ENCODE data around the gene WDR1. TPM values are rescaled to one million over a fixed set of nuclear protein-coding genes. Genes with fewer than 3 reads are reported as not detected.
"Not testable (repeated sequence)": the region's sequence is repeated elsewhere in the genome, so short reads cannot be mapped to it uniquely, and the experiment has no call there.

The WDR1 gene
- total and polyA plus RNA-seq, 4 donors: 159 to 593 (median 273) TPM

GRCh38 chr4:10127531-10127930 lies 10.9 kb upstream of the WDR1 start:
- 87 to 89% methylated on average over 7 of the region's 7 CpGs for WGBS, 2 donors
- ATAC-seq (ENCODE audit: low FRiP score); intact Hi-C loops (cut with DNase I); H3K36me3 ChIP-seq (ENCODE audit: control insufficient read depth in 1 of 2, insufficient read depth in 2 of 2, low read length in 1 of 2); H3K27ac ChIP-seq (ENCODE audit: low read depth in 1 of 2, low read length in 2 of 2); DNase-seq; H3K9me3 ChIP-seq (ENCODE audit: control insufficient read depth, low read length); H3K27me3 ChIP-seq (ENCODE audit: control insufficient read depth in 1 of 2, insufficient read depth in 2 of 2, low read length in 1 of 2); H3K4me3 ChIP-seq (ENCODE audit: low read length in 2 of 2); H3K4me1 ChIP-seq (ENCODE audit: control insufficient read depth in 1 of 2, insufficient read depth in 2 of 2, low read length in 2 of 2): not testable (repeated sequence)

GRCh38 chr4:10124167-10124930 lies 7.8 kb upstream of the WDR1 start:
- Histone ChIP-seq H3K9me3 (ENCODE audit: control insufficient read depth, low read length) (no peaks in the 10 kb centered on the region), H3K27ac (ENCODE audit: low read depth in 1 of 2, low read length in 2 of 2) (no peak overlapping the region), H3K27me3 (ENCODE audit: control insufficient read depth in 1 of 2, insufficient read depth in 2 of 2, low read length in 1 of 2) (no peaks in the 10 kb centered on the region), H3K36me3 (ENCODE audit: control insufficient read depth in 1 of 2, insufficient read depth in 2 of 2, low read length in 1 of 2) (no peaks in the 10 kb centered on the region), H3K4me3 (ENCODE audit: low read length in 2 of 2) (no peak overlapping the region), H3K4me1 (ENCODE audit: control insufficient read depth in 1 of 2, insufficient read depth in 2 of 2, low read length in 2 of 2) (no peaks in the 10 kb centered on the region)
- intact Hi-C loops (cut with DNase I): no loop called here
- DNase-seq: no peak
- ATAC-seq (ENCODE audit: low FRiP score): peak; percentile 12
- WGBS, 2 donors: 88 to 90% methylated on average over 13 of the region's 13 CpGs

GRCh38 chr4:10123227-10124101 lies 6.9 kb upstream of the WDR1 start:
- DNase-seq (no peak), ATAC-seq (ENCODE audit: low FRiP score) (no peak)
- intact Hi-C loops (cut with DNase I): no loop called here
- no peaks in the 10 kb centered on the region for H3K9me3 ChIP-seq (ENCODE audit: control insufficient read depth, low read length)
- H3K4me1 ChIP-seq (ENCODE audit: control insufficient read depth in 1 of 2, insufficient read depth in 2 of 2, low read length in 2 of 2): no peaks in the 10 kb centered on the region
- H3K36me3 ChIP-seq (ENCODE audit: control insufficient read depth in 1 of 2, insufficient read depth in 2 of 2, low read length in 1 of 2): no peaks in the 10 kb centered on the region
- WGBS, 2 donors: 62 to 63% methylated on average over 12 of the region's 12 CpGs
- H3K27me3 ChIP-seq (ENCODE audit: control insufficient read depth in 1 of 2, insufficient read depth in 2 of 2, low read length in 1 of 2): no peaks in the 10 kb centered on the region
- no peak overlapping the region for H3K27ac ChIP-seq (ENCODE audit: low read depth in 1 of 2, low read length in 2 of 2)
- H3K4me3 ChIP-seq (ENCODE audit: low read length in 2 of 2): no peak overlapping the region

- Histone ChIP-seq H3K9me3 (ENCODE audit: control insufficient read depth, low read length) (no peaks in the 10 kb centered on the region), H3K27ac (ENCODE audit: low read depth in 1 of 2, low read length in 2 of 2) (no peak overlapping the region), H3K36me3 (ENCODE audit: control insufficient read depth in 1 of 2, insufficient read depth in 2 of 2, low read length in 1 of 2) (no peaks in the 10 kb centered on the region), H3K27me3 (ENCODE audit: control insufficient read depth in 1 of 2, insufficient read depth in 2 of 2, low read length in 1 of 2) (no peaks in the 10 kb centered on the region), H3K4me1 (ENCODE audit: control insufficient read depth in 1 of 2, insufficient read depth in 2 of 2, low read length in 2 of 2) (peaks cover 0 to 1% of the 10 kb centered on the region in 2 donors), H3K4me3 (ENCODE audit: low read length in 2 of 2) (no peak overlapping the region)
- no peak for DNase-seq
- no peak for ATAC-seq (ENCODE audit: low FRiP score)
- intact Hi-C loops (cut with DNase I): no loop called here
- 91 to 94% methylated on average over 12 of the region's 12 CpGs for WGBS, 2 donors
Observed at GRCh38 chr4:10122236-10122932, 5.8 kb upstream of the WDR1 start.

GRCh38 chr4:10121568-10122208 lies 5.1 kb upstream of the WDR1 start:
- H3K27ac ChIP-seq (ENCODE audit: low read depth in 1 of 2, low read length in 2 of 2): no peak overlapping the region
- DNase-seq: no peak
- H3K4me1 ChIP-seq (ENCODE audit: control insufficient read depth in 1 of 2, insufficient read depth in 2 of 2, low read length in 2 of 2): peaks cover 0 to 1% of the 10 kb centered on the region in 2 donors
- WGBS, 2 donors: 81% methylated on average over 10 of the region's 10 CpGs
- H3K36me3 ChIP-seq (ENCODE audit: control insufficient read depth in 1 of 2, insufficient read depth in 2 of 2, low read length in 1 of 2): no peaks in the 10 kb centered on the region
- no peak for ATAC-seq (ENCODE audit: low FRiP score)
- H3K27me3 ChIP-seq (ENCODE audit: control insufficient read depth in 1 of 2, insufficient read depth in 2 of 2, low read length in 1 of 2): no peaks in the 10 kb centered on the region
- intact Hi-C loops (cut with DNase I): no loop called here
- H3K4me3 ChIP-seq (ENCODE audit: low read length in 2 of 2): no peak overlapping the region
- no peaks in the 10 kb centered on the region for H3K9me3 ChIP-seq (ENCODE audit: control insufficient read depth, low read length)

- no peak overlapping the region for H3K27ac ChIP-seq (ENCODE audit: low read depth in 1 of 2, low read length in 2 of 2)
- no peaks in the 10 kb centered on the region for H3K36me3 ChIP-seq (ENCODE audit: control insufficient read depth in 1 of 2, insufficient read depth in 2 of 2, low read length in 1 of 2)
- no peak for DNase-seq
- H3K9me3 ChIP-seq (ENCODE audit: control insufficient read depth, low read length): no peaks in the 10 kb centered on the region
- peaks cover 0 to 1% of the 10 kb centered on the region in 2 donors for H3K4me1 ChIP-seq (ENCODE audit: control insufficient read depth in 1 of 2, insufficient read depth in 2 of 2, low read length in 2 of 2)
- ATAC-seq (ENCODE audit: low FRiP score): no peak
- 93 to 94% methylated on average over 11 of the region's 11 CpGs for WGBS, 2 donors
- H3K27me3 ChIP-seq (ENCODE audit: control insufficient read depth in 1 of 2, insufficient read depth in 2 of 2, low read length in 1 of 2): no peaks in the 10 kb centered on the region
- no peak overlapping the region for H3K4me3 ChIP-seq (ENCODE audit: low read length in 2 of 2)
- intact Hi-C loops (cut with DNase I): no loop called here
Observed at GRCh38 chr4:10120943-10121567, 4.5 kb upstream of the WDR1 start.

GRCh38 chr4:10119773-10120172 lies 3.2 kb upstream of the WDR1 start:
- DNase-seq (no peak), ATAC-seq (ENCODE audit: low FRiP score) (no peak)
- intact Hi-C loops (cut with DNase I): loop anchor here in 1 of 2 donors (5.0 kb wide), 1 partner anchor 102 kb away; no protein-coding TSS in a partner anchor
- Histone ChIP-seq H3K27me3 (ENCODE audit: control insufficient read depth in 1 of 2, insufficient read depth in 2 of 2, low read length in 1 of 2) (no peaks in the 10 kb centered on the region), H3K4me3 (ENCODE audit: low read length in 2 of 2) (no peak overlapping the region), H3K27ac (ENCODE audit: low read depth in 1 of 2, low read length in 2 of 2) (no peak overlapping the region), H3K36me3 (ENCODE audit: control insufficient read depth in 1 of 2, insufficient read depth in 2 of 2, low read length in 1 of 2) (peaks cover 0 to 2% of the 10 kb centered on the region in 2 donors), H3K9me3 (ENCODE audit: control insufficient read depth, low read length) (no peaks in the 10 kb centered on the region), H3K4me1 (ENCODE audit: control insufficient read depth in 1 of 2, insufficient read depth in 2 of 2, low read length in 2 of 2) (peaks cover 0 to 1% of the 10 kb centered on the region in 2 donors)
- WGBS, 2 donors: 95% methylated on average over 7 of the region's 7 CpGs

GRCh38 chr4:10119278-10119677 lies 2.7 kb upstream of the WDR1 start:
- H3K27ac ChIP-seq (ENCODE audit: low read depth in 1 of 2, low read length in 2 of 2): no peak overlapping the region
- no peaks in the 10 kb centered on the region for H3K27me3 ChIP-seq (ENCODE audit: control insufficient read depth in 1 of 2, insufficient read depth in 2 of 2, low read length in 1 of 2)
- DNase-seq: no peak
- H3K9me3 ChIP-seq (ENCODE audit: control insufficient read depth, low read length): no peaks in the 10 kb centered on the region
- no peak for ATAC-seq (ENCODE audit: low FRiP score)
- intact Hi-C loops (cut with DNase I): loop anchor here in 1 of 2 donors (5.0 kb wide), 1 partner anchor 102 kb away; no protein-coding TSS in a partner anchor
- H3K36me3 ChIP-seq (ENCODE audit: control insufficient read depth in 1 of 2, insufficient read depth in 2 of 2, low read length in 1 of 2): peaks cover 0 to 2% of the 10 kb centered on the region in 2 donors
- H3K4me1 ChIP-seq (ENCODE audit: control insufficient read depth in 1 of 2, insufficient read depth in 2 of 2, low read length in 2 of 2): peaks cover 1 to 4% of the 10 kb centered on the region in 2 donors
- H3K4me3 ChIP-seq (ENCODE audit: low read length in 2 of 2): no peak overlapping the region
- 56 to 69% methylated on average over 8 of the region's 8 CpGs for WGBS, 2 donors
